Calu3 (cell line): Measurements from ENCODE around the gene S1PR4. TPM values are rescaled to one million over a fixed set of nuclear protein-coding genes. Genes with fewer than 3 reads are reported as not detected.

Experiments used
- BruUV-seq: library from RNA; stranded (reverse); fragments of 400-500 nt; replicated peaks from 2 replicates; lab custom pipeline; 2021; lab: Mats Ljungman, UMichigan
- CTCF ChIA-PET: fragments of 300-600 bp; sonication (Branson Sonifier 250); formaldehyde crosslinking; loops from one replicate; lab custom pipeline; 2022; ENCODE audit warnings: antibody characterized with exemption; lab: Charles Lee
- DNase-seq: peaks from one replicate; pipeline ENCODE4 v3.0.0; 2022
- H3K27ac Mint-ChIP-seq: one replicate; pipeline ENCODE4 v1.8.0; 2022; ENCODE audit warnings: mixed read lengths; ENCODE audit not compliant: unreplicated experiment
- H3K27me3 Mint-ChIP-seq: one replicate; pipeline ENCODE4 v1.8.0; 2022; ENCODE audit warnings: mixed read lengths; ENCODE audit not compliant: unreplicated experiment
- H3K36me3 Mint-ChIP-seq: one replicate; pipeline ENCODE4 v1.8.0; 2022; ENCODE audit warnings: mild to moderate bottlenecking, moderate library complexity, mixed read lengths; ENCODE audit not compliant: insufficient read depth, unreplicated experiment
- H3K4me1 Mint-ChIP-seq: one replicate; pipeline ENCODE4 v1.8.0; 2022; ENCODE audit warnings: mild to moderate bottlenecking, low read depth, mixed read lengths; ENCODE audit not compliant: unreplicated experiment
- H3K4me3 Mint-ChIP-seq: one replicate; pipeline ENCODE4 v1.8.0; 2022; ENCODE audit warnings: mild to moderate bottlenecking, low read depth, moderate library complexity, mixed read lengths; ENCODE audit not compliant: unreplicated experiment
- H3K9me3 Mint-ChIP-seq: one replicate; pipeline ENCODE4 v1.8.0; 2022; ENCODE audit warnings: low read depth, mixed read lengths; ENCODE audit not compliant: unreplicated experiment
- CTCF ChIP-seq: fragments of 200-600 bp; IDR thresholded peaks from one replicate; pipeline ENCODE4 v1.8.0; 2022; ENCODE audit warnings: antibody characterized with exemption; ENCODE audit not compliant: unreplicated experiment
- intact Hi-C: fragments of 100-400 bp; cut with micrococcal nuclease; formaldehyde crosslinking; loops from one replicate; pipeline ENCODE4 v1.10.0; 2022; ENCODE audit not compliant: unreplicated experiment
- total RNA-seq: library from RNA; stranded (reverse); gene quantifications from 2 replicates; pipeline ENCODE4 v1.2.3, GENCODE V29; 2022

Gene S1PR4
- total RNA-seq, 1 experiment from 2014 or later = not detected

- BruUV-seq = no TSS peak
- intact Hi-C loops = no loop called here
- DNase-seq = no peak
- Mint-ChIP-seq H3K27me3 (no peaks in the 10 kb centered on the region), H3K36me3 (peaks cover 5% of the 10 kb centered on the region), H3K27ac (no peak overlapping the region), H3K9me3 (peaks cover 3% of the 10 kb centered on the region), H3K4me1 (no peaks in the 10 kb centered on the region), H3K4me3 (no peak overlapping the region)
- TF ChIP-seq CTCF = no peak
- CTCF ChIA-PET = interaction anchor here (0.7 kb wide), 1 partner anchor 27 kb away, joined by 5 read pairs; no protein-coding TSS in a partner anchor
These were observed 19.0 kb upstream of the S1PR4 start for GRCh38 chr19:3159565-3159964.

GRCh38 chr19:3160219-3160618 lies 18.4 kb upstream of the S1PR4 start:
- Mint-ChIP-seq H3K27ac (no peak overlapping the region), H3K4me3 (no peak overlapping the region), H3K27me3 (no peaks in the 10 kb centered on the region), H3K36me3 (no peaks in the 10 kb centered on the region), H3K9me3 (peaks cover 3% of the 10 kb centered on the region), H3K4me1 (no peaks in the 10 kb centered on the region)
- no TSS peak for BruUV-seq
- CTCF ChIA-PET = interaction anchor here (0.7 kb wide), 1 partner anchor 279 kb away, joined by 3 read pairs; no protein-coding TSS in a partner anchor
- TF ChIP-seq CTCF = no peak
- intact Hi-C loops = no loop called here
- DNase-seq = no peak

GRCh38 chr19:3161453-3161852 lies 17.1 kb upstream of the S1PR4 start:
- H3K4me1 Mint-ChIP-seq = no peaks in the 10 kb centered on the region
- intact Hi-C loops = no loop called here
- no peak overlapping the region for H3K27ac Mint-ChIP-seq
- CTCF ChIA-PET = interaction anchor here (1.8 kb wide), 1 partner anchor 32 kb away, joined by 9 read pairs; no protein-coding TSS in a partner anchor
- peaks cover 3% of the 10 kb centered on the region for H3K9me3 Mint-ChIP-seq
- BruUV-seq = no TSS peak
- H3K4me3 Mint-ChIP-seq = no peak overlapping the region
- no peak for TF ChIP-seq CTCF
- H3K27me3 Mint-ChIP-seq = no peaks in the 10 kb centered on the region
- no peak for DNase-seq
- H3K36me3 Mint-ChIP-seq = no peaks in the 10 kb centered on the region

DNA sequence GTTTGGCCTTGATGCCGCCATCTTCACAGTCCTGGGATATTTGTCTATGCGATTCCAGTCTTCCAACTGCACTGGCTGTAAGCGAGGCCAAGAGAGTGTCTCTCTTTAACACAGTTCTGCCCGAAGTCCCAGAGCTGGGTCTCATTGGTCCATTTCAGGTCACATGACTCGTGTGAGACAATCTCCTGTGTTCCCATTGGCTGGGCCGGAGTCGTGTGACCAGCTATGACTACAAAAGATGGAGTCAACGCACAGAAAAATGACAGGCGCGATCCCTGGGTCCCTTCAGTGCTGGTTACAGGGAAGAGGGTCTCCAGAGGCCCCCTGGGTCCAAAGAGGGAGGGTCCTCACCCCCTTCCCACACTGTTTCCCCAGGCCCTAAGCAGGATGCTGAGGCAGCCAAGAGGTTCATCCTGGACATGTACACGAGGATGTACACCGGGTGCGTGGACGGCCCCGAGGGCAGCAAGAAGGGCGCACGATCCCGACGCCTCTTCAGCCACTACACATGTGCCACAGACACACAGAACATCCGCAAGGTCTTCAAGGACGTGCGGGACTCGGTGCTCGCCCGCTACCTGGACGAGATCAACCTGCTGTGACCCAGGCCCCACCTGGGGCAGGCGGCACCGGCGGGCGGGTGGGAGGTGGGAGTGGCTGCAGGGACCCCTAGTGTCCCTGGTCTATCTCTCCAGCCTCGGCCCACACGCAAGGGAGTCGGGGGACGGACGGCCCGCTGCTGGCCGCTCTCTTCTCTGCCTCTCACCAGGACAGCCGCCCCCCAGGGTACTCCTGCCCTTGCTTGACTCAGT lies 15.9 kb upstream of the S1PR4 start:
- Mint-ChIP-seq H3K36me3 (no peaks in the 10 kb centered on the region), H3K27me3 (no peaks in the 10 kb centered on the region), H3K9me3 (peaks cover 3% of the 10 kb centered on the region), H3K27ac (no peak overlapping the region), H3K4me3 (no peak overlapping the region), H3K4me1 (no peaks in the 10 kb centered on the region)
- no peak for TF ChIP-seq CTCF
- no peak for DNase-seq
- no TSS peak for BruUV-seq
- CTCF ChIA-PET = interaction anchor here (1.8 kb wide), 1 partner anchor 33 kb away, joined by 9 read pairs; no protein-coding TSS in a partner anchor
- intact Hi-C loops = loop anchor here (1.0 kb wide), 1 partner anchor 33 kb away; no protein-coding TSS in a partner anchor
